ENCODE measurements around the gene DSCAML1.

Gene DSCAML1

GRCh38 chr11:117511931-117512539 is 285.0 kb downstream of the DSCAML1 start:
- no peak for DNase-seq

GRCh38 chr11:117511483-117511930 is 285.5 kb downstream of the DSCAML1 start:
- DNase-seq = no peak

- DNase-seq = no peak
These were observed 286.4 kb downstream of the DSCAML1 start for GRCh38 chr11:117510646-117511045.

- no peak for DNase-seq
These were observed 287.5 kb downstream of the DSCAML1 start for GRCh38 chr11:117509543-117509942.

GRCh38 chr11:117506971-117507370 is 290.0 kb downstream of the DSCAML1 start:
- DNase-seq = no peak

- no peak for DNase-seq
These were observed 291.6 kb downstream of the DSCAML1 start for GRCh38 chr11:117505285-117505970.

- DNase-seq = no peak
These were observed 294.3 kb downstream of the DSCAML1 start for GRCh38 chr11:117502779-117503100.

- no peak for DNase-seq
These were observed 294.8 kb downstream of the DSCAML1 start for GRCh38 chr11:117502015-117502778.

GRCh38 chr11:117501237-117501898 is 295.6 kb downstream of the DSCAML1 start:
- DNase-seq = no peak

- DNase-seq = no peak
These were observed 298.2 kb downstream of the DSCAML1 start for GRCh38 chr11:117498791-117499190.

- DNase-seq = no peak
These were observed 299.6 kb downstream of the DSCAML1 start for GRCh38 chr11:117497206-117497951.

- DNase-seq = no peak
These were observed 301.7 kb downstream of the DSCAML1 start for GRCh38 chr11:117495357-117495756.

GRCh38 chr11:117492578-117493251 is 304.3 kb downstream of the DSCAML1 start:
- no peak for DNase-seq

GRCh38 chr11:117490911-117491310 is 306.1 kb downstream of the DSCAML1 start:
- no peak for DNase-seq

GRCh38 chr11:117489999-117490679 is 306.9 kb downstream of the DSCAML1 start:
- no peak for DNase-seq

- no peak for DNase-seq
These were observed 307.7 kb downstream of the DSCAML1 start for GRCh38 chr11:117488996-117489952.

GRCh38 chr11:117486059-117486458 is 311.0 kb downstream of the DSCAML1 start:
- no peak for DNase-seq

GRCh38 chr11:117484156-117484555 is 312.9 kb downstream of the DSCAML1 start:
- no peak for DNase-seq

- DNase-seq = no peak
These were observed 313.6 kb downstream of the DSCAML1 start for GRCh38 chr11:117483372-117483771.

- no peak for DNase-seq
These were observed 314.1 kb downstream of the DSCAML1 start for GRCh38 chr11:117482881-117483280.

All from stimulated activated CD8-positive, alpha-beta memory T cell treated with anti-CD3 and anti-CD28 coated beads, Interleukin-4, amount 100 ng/mL, for 48 hours (primary cell).